ENCODE data around the gene MAGEB2. TPM values are rescaled to one million over a fixed set of nuclear protein-coding genes. Genes with fewer than 3 reads are reported as not detected.

The MAGEB2 gene
- total RNA-seq, 1 donor from 2014 or later, result not detected

DNA sequence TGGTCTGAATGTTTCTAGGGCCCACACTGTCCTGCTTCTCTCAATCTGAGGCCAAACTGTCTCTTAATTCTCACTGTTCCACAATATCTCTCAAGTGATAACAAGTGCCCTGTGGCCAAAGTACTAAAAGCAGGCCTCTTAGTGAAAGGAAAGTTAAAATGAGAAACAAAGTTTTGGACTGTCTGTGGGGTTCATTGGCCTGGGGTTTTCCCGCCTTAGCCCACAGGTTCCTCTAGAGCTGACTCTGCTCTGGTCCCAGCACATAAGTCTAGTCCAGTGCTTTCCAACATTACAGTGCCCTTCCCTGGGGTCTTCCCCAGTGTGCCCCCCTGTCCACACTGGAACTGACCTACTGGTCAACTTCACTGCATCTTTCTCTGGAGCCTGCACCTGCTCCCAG is 37.9 kb downstream of the MAGEB2 start:
- Mint-ChIP-seq H3K9me3 (peaks cover 14% of the 10 kb centered on the region), H3K27ac (ENCODE audit: unreplicated experiment) (no peak overlapping the region), H3K36me3 (ENCODE audit: low read depth) (no peaks in the 10 kb centered on the region), H3K4me1 (no peaks in the 10 kb centered on the region), H3K27me3 (ENCODE audit: low read depth) (no peaks in the 10 kb centered on the region), H3K4me3 (no peak overlapping the region)
- no peak for DNase-seq (ENCODE audit: low read depth, low spot score)
- TF ChIP-seq, protein P1, sequence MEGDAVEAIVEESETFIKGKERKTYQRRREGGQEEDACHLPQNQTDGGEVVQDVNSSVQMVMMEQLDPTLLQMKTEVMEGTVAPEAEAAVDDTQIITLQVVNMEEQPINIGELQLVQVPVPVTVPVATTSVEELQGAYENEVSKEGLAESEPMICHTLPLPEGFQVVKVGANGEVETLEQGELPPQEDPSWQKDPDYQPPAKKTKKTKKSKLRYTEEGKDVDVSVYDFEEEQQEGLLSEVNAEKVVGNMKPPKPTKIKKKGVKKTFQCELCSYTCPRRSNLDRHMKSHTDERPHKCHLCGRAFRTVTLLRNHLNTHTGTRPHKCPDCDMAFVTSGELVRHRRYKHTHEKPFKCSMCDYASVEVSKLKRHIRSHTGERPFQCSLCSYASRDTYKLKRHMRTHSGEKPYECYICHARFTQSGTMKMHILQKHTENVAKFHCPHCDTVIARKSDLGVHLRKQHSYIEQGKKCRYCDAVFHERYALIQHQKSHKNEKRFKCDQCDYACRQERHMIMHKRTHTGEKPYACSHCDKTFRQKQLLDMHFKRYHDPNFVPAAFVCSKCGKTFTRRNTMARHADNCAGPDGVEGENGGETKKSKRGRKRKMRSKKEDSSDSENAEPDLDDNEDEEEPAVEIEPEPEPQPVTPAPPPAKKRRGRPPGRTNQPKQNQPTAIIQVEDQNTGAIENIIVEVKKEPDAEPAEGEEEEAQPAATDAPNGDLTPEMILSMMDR (conservative IDR thresholded peaks at IDR 0.05), result no peak

GRCh38 chrX:30259927-30260326 is 44.6 kb downstream of the MAGEB2 start:
- TF ChIP-seq, protein P1 (conservative IDR thresholded peaks at IDR 0.05), result no peak
- no peaks in the 10 kb centered on the region for H3K27me3 Mint-ChIP-seq (ENCODE audit: low read depth)
- no peak overlapping the region for H3K4me3 Mint-ChIP-seq
- no peaks in the 10 kb centered on the region for H3K4me1 Mint-ChIP-seq
- H3K36me3 Mint-ChIP-seq (ENCODE audit: low read depth), result no peaks in the 10 kb centered on the region
- H3K27ac Mint-ChIP-seq (ENCODE audit: unreplicated experiment), result no peak overlapping the region
- H3K9me3 Mint-ChIP-seq, result peaks cover 10% of the 10 kb centered on the region
- DNase-seq (ENCODE audit: low read depth, low spot score), result no peak

DNA sequence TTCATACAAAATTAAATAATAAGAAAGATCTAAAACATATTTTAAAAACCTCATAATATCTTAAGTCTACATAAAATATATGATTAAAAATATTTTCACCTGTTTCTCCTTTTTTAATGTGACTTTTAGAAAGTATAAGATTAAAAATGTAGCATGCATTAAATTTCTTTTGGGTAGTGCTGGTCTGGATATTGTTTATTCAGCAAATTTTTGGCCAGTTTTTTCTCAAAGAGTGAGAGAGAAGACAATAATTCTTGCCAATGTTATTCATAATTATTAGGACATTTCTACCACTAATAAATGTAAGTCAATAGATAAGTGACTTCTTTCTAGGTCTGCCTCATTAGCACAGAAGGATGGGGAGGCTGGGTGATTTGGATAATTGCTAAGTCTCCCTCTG is 45.6 kb downstream of the MAGEB2 start:
- Mint-ChIP-seq H3K36me3 (ENCODE audit: low read depth) (no peaks in the 10 kb centered on the region), H3K27me3 (ENCODE audit: low read depth) (no peaks in the 10 kb centered on the region), H3K27ac (ENCODE audit: unreplicated experiment) (no peak overlapping the region), H3K4me3 (no peak overlapping the region), H3K9me3 (peaks cover 6% of the 10 kb centered on the region), H3K4me1 (no peaks in the 10 kb centered on the region)
- TF ChIP-seq, protein P1 (conservative IDR thresholded peaks at IDR 0.05), result no peak
- DNase-seq (ENCODE audit: low read depth, low spot score), result no peak

GRCh38 chrX:30262763-30263162 is 47.4 kb downstream of the MAGEB2 start:
- Mint-ChIP-seq H3K36me3 (ENCODE audit: low read depth) (no peaks in the 10 kb centered on the region), H3K4me3 (no peak overlapping the region), H3K27ac (ENCODE audit: unreplicated experiment) (no peak overlapping the region), H3K9me3 (peaks cover 4% of the 10 kb centered on the region), H3K4me1 (peaks cover 5% of the 10 kb centered on the region), H3K27me3 (ENCODE audit: low read depth) (no peaks in the 10 kb centered on the region)
- DNase-seq (ENCODE audit: low read depth, low spot score), result no peak
- TF ChIP-seq, protein P1 (conservative IDR thresholded peaks at IDR 0.05), result no peak

Other genes starting within 250 kb of the MAGEB2 start
- gene MAGEB3, start 15.1 kb downstream of the MAGEB2 start, total RNA-seq, result not detected in 2 replicates
- not detected in 2 replicates for gene MAGEB4, start 26.4 kb downstream of the MAGEB2 start, total RNA-seq
- gene MAGEB1, start 31.6 kb downstream of the MAGEB2 start, total RNA-seq, result not detected in 2 replicates
- gene NR0B1, start 93.8 kb downstream of the MAGEB2 start, total RNA-seq, result not detected in 2 replicates